ENCODE measurements around the gene C1QL4. TPM values are rescaled to one million over a fixed set of nuclear protein-coding genes. Genes with fewer than 3 reads are reported as not detected.
"Not testable (repeated sequence)": the region's sequence is repeated elsewhere in the genome, so short reads cannot be mapped to it uniquely, and the experiment has no call there.

Gene C1QL4
- total RNA-seq, 6 experiments from 2014 or later = not detected

DNA sequence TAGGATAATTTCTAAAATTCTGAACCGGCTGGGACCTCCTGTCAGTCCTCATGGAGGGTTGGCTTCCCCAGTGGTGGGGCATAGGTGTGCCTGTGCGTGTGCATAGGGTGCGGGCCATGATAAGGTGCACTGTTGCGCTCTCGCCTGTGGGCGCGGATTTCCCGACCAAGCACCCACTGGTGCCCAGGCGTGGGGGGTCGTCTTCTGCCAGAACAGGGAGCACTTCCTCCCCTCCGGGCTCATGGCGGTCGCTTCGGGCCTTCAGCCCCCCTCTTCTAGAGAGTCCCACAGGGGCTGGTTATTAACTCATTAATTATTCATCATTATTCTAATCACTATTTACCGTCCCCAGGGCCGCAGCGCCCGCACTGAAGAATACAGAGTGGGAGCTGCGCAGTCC, 2.8 kb downstream of the C1QL4 start:
- ATAC-seq (no peak), DNase-seq (peak in 1 of 3 donors; percentile 30)
- 37% methylated on average over 15 of the region's 19 CpGs for WGBS (ENCODE audit: insufficient coverage, low coverage, low lambda C conversion rate, missing lambda C conversion rate)
- intact Hi-C loops (cut with DNase I) = loop anchor here in 1 of 2 donors (10.0 kb wide), 1 partner anchor 181 kb away; no protein-coding TSS in a partner anchor
- Histone ChIP-seq H3K4me1 (peaks cover 0 to 7% (median 0%) of the 10 kb centered on the region in 4 donors), H3K4me3 (no peak overlapping the region), H3K9me3 (no peaks in the 10 kb centered on the region), H3K27me3 (peaks cover 0 to 21% of the 10 kb centered on the region in 2 donors), H3K36me3 (no peaks in the 10 kb centered on the region), H3K27ac (no peak overlapping the region)
- TF ChIP-seq POLR2A (IDR thresholded peaks at IDR 0.05) = no peak
- TF ChIP-seq, protein P1, sequence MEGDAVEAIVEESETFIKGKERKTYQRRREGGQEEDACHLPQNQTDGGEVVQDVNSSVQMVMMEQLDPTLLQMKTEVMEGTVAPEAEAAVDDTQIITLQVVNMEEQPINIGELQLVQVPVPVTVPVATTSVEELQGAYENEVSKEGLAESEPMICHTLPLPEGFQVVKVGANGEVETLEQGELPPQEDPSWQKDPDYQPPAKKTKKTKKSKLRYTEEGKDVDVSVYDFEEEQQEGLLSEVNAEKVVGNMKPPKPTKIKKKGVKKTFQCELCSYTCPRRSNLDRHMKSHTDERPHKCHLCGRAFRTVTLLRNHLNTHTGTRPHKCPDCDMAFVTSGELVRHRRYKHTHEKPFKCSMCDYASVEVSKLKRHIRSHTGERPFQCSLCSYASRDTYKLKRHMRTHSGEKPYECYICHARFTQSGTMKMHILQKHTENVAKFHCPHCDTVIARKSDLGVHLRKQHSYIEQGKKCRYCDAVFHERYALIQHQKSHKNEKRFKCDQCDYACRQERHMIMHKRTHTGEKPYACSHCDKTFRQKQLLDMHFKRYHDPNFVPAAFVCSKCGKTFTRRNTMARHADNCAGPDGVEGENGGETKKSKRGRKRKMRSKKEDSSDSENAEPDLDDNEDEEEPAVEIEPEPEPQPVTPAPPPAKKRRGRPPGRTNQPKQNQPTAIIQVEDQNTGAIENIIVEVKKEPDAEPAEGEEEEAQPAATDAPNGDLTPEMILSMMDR (IDR thresholded peaks at IDR 0.05) = no peak

DNA sequence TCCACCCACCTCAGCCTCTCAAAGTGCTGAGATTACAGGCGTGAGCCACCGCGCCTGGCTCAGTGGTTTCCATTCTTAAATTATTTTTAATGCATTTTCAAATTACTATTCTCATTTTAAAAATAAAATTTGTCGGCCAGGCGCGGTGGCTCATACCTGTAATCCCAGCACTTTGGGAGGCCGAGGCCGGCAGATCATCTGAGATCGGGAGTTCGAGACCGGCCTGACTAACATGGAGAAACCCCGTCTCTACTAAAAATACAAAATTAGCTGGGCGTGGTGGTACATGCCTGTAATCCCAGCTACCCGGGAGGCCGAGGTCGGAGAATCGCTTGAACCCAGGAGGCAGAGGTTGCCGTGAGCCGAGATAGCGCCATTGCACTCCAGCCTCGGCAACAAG, 3.2 kb downstream of the C1QL4 start:
- intact Hi-C loops (cut with DNase I) = loop anchor here in 1 of 2 donors (10.0 kb wide), 1 partner anchor 181 kb away; no protein-coding TSS in a partner anchor
- H3K27ac ChIP-seq, H3K9me3 ChIP-seq, ATAC-seq, H3K4me3 ChIP-seq, DNase-seq, H3K4me1 ChIP-seq, H3K36me3 ChIP-seq: not testable (repeated sequence)
- H3K27me3 ChIP-seq = peaks cover 0 to 21% of the 10 kb centered on the region in 2 donors
- 34% methylated on average over 17 of the region's 21 CpGs for WGBS (ENCODE audit: insufficient coverage, low coverage, low lambda C conversion rate, missing lambda C conversion rate)

DNA sequence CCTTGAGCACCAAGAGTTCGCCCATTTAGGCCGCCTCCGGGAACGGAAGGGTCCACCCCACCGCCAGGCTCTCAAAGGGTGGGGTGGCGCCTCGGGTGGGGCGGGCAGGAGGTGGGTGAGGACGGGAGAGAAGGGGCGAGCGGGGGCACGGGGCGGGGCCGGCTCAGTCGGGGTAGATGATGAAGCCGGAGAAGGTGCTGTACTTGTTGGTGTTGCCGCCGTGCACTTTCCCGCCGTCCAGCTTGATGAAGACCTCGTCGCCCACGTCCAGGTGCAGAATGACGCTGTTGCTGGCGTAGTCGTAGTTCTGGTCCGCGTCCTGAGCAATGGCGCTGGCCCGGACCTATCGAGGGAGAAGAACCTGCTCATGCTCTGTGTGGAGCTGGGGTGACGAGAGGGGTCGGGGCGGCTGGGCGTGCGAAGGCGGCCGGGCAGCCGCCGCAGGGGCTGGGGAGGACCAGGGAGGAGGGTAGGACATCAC, 4.1 kb downstream of the C1QL4 start:
- Histone ChIP-seq H3K4me3 (no peak overlapping the region), H3K4me1 (peaks cover 0 to 7% (median 0%) of the 10 kb centered on the region in 4 donors), H3K9me3 (no peaks in the 10 kb centered on the region), H3K27ac (no peak overlapping the region), H3K36me3 (no peaks in the 10 kb centered on the region), H3K27me3 (peaks cover 0 to 21% of the 10 kb centered on the region in 2 donors)
- ATAC-seq = no peak
- DNase-seq = peak in 1 of 3 donors; percentile 38
- intact Hi-C loops (cut with DNase I) = loop anchor here in 1 of 2 donors (10.0 kb wide), 1 partner anchor 182 kb away; no protein-coding TSS in a partner anchor
- TF ChIP-seq, protein P1 (IDR thresholded peaks at IDR 0.05) = no peak
- TF ChIP-seq POLR2A (IDR thresholded peaks at IDR 0.05) = no peak
- 21% methylated on average over 21 of the region's 40 CpGs for WGBS (ENCODE audit: insufficient coverage, low coverage, low lambda C conversion rate, missing lambda C conversion rate)

DNA sequence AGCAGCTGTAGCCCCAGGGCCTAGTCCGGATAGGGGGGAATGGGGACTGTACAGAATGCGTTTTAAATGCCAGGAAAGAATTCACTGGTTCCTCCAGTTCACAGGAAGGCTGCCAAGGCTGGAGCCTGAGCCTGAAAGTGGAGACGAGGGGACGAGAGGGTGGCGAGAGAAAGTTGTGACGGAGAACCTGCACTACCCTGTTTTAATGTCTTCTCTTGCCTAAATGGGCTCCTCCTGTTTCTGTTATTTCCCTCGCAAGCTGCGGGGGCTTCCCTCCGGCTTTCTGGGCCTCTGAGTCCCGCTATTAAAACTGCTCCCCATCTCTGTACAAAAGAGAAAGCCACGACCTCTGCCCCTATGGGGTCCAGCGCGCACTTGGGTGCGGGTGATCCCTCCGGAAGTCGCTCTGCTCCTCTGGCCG, 4.5 kb downstream of the C1QL4 start:
- DNase-seq (peak in 1 of 3 donors; percentile 35), ATAC-seq (no peak)
- Histone ChIP-seq H3K4me3 (no peak overlapping the region), H3K36me3 (no peaks in the 10 kb centered on the region), H3K27me3 (peaks cover 0 to 21% of the 10 kb centered on the region in 2 donors), H3K27ac (no peak overlapping the region), H3K9me3 (no peaks in the 10 kb centered on the region), H3K4me1 (peaks cover 0 to 7% (median 0%) of the 10 kb centered on the region in 4 donors)
- intact Hi-C loops (cut with DNase I) = loop anchor here in 1 of 2 donors (10.0 kb wide), 1 partner anchor 182 kb away; no protein-coding TSS in a partner anchor
- TF ChIP-seq, protein P1 (IDR thresholded peaks at IDR 0.05) = no peak
- TF ChIP-seq POLR2A (IDR thresholded peaks at IDR 0.05) = no peak
- WGBS (ENCODE audit: insufficient coverage, low coverage, low lambda C conversion rate, missing lambda C conversion rate) = 74% methylated on average over 6 of the region's 17 CpGs
